NK-92 (cell line): ENCODE measurements around the gene BEST4.
A peak's percentile ranks its signal among the peaks of the same experiment; 100 is the strongest.
"Not testable (repeated sequence)": the region's sequence is repeated elsewhere in the genome, so short reads cannot be mapped to it uniquely, and the experiment has no call there.

ENCODE experiments used
- DNase-seq: peaks from one replicate; lab custom pipeline; 2025; ENCODE audit not compliant: unreplicated experiment; lab: John Stamatoyannopoulos, UW

Gene BEST4

GRCh38 chr1:44788120-44788860, at the start of gene BEST4:
TSS of gene BEST4 (minus strand) at chr1:44788170. CDS start at chr1:44787705, 465 bp downstream.
- no peak for DNase-seq

- DNase-seq = peak; percentile 17
Observed at GRCh38 chr1:44835738-44836675, 48.0 kb upstream of the BEST4 start.

- DNase-seq = no peak
Observed at GRCh38 chr1:44834328-44834727, 46.4 kb upstream of the BEST4 start.

- DNase-seq = no peak
Observed at GRCh38 chr1:44832056-44832705, 44.2 kb upstream of the BEST4 start.

- DNase-seq = no peak
Observed at GRCh38 chr1:44831516-44831915, 43.5 kb upstream of the BEST4 start.

GRCh38 chr1:44830900-44831304, 42.9 kb upstream of the BEST4 start:
- DNase-seq = no peak

GRCh38 chr1:44829506-44830384, 41.8 kb upstream of the BEST4 start:
- DNase-seq = no peak

- no peak for DNase-seq
Observed at GRCh38 chr1:44828841-44829440, 41.0 kb upstream of the BEST4 start.

GRCh38 chr1:44828003-44828651, 40.2 kb upstream of the BEST4 start:
- no peak for DNase-seq

GRCh38 chr1:44827197-44828002, 39.4 kb upstream of the BEST4 start:
- DNase-seq = no peak

- DNase-seq = no peak
Observed at GRCh38 chr1:44826375-44827196, 38.6 kb upstream of the BEST4 start.

GRCh38 chr1:44824392-44824791, 36.4 kb upstream of the BEST4 start:
- DNase-seq = not testable (repeated sequence)

GRCh38 chr1:44822981-44823451, 35.0 kb upstream of the BEST4 start:
- no peak for DNase-seq

- DNase-seq = no peak
Observed at GRCh38 chr1:44822131-44822701, 34.2 kb upstream of the BEST4 start.

- DNase-seq = no peak
Observed at GRCh38 chr1:44821240-44821715, 33.3 kb upstream of the BEST4 start.

- no peak for DNase-seq
Observed at GRCh38 chr1:44820328-44821239, 32.6 kb upstream of the BEST4 start.
